SK-N-SH treated with all-trans-retinoic acid at 6 μM for 48 hours (cell line): ENCODE data around the gene BLVRB.

ENCODE experiments used
- BACH2 ChIP-seq: fragments of 250-450 bp; sonication (Bioruptor Pico); IDR thresholded peaks from 2 replicates; pipeline ENCODE4 v1.9.0; 2021; ENCODE audit warnings: mild to moderate bottlenecking, borderline replicate concordance
- CREB5 ChIP-seq: fragments of 250-450 bp; sonication (Bioruptor Pico); IDR thresholded peaks from 2 replicates; pipeline ENCODE4 v1.5.1; 2020; ENCODE audit warnings: low read depth, mild to moderate bottlenecking, moderate library complexity
- CSDC2 ChIP-seq: fragments of 250-450 bp; sonication (Bioruptor Pico); IDR thresholded peaks from 2 replicates; pipeline ENCODE4 v1.5.0; 2020; ENCODE audit warnings: mild to moderate bottlenecking, moderate library complexity
- CSRNP3 ChIP-seq: fragments of 250-450 bp; sonication (Bioruptor Pico); IDR thresholded peaks from 2 replicates; pipeline ENCODE4 v1.5.1; 2021; ENCODE audit warnings: mild to moderate bottlenecking, moderate library complexity
- PPARA ChIP-seq: fragments of 250-450 bp; sonication (Bioruptor Pico); IDR thresholded peaks from 2 replicates; pipeline ENCODE4 v1.5.0; 2020; ENCODE audit warnings: mild to moderate bottlenecking, borderline replicate concordance
- TCF4 ChIP-seq: fragments of 250-450 bp; sonication (Bioruptor Pico); IDR thresholded peaks from 2 replicates; pipeline ENCODE4 v1.8.0; 2021; ENCODE audit warnings: mild to moderate bottlenecking, moderate library complexity, borderline replicate concordance
- TOX ChIP-seq: fragments of 250-450 bp; sonication (Bioruptor Pico); IDR thresholded peaks from 2 replicates; pipeline ENCODE4 v1.8.0; 2021; ENCODE audit warnings: mild to moderate bottlenecking, moderate library complexity, borderline replicate concordance
- ZFP3 ChIP-seq: fragments of 250-450 bp; sonication (Bioruptor Pico); IDR thresholded peaks from 2 replicates; pipeline ENCODE4 v1.5.0; 2020; ENCODE audit warnings: mild to moderate bottlenecking, moderate library complexity
- ZNF8 ChIP-seq: fragments of 450-650 bp; formaldehyde crosslinking; IDR thresholded peaks from 2 replicates; pipeline ENCODE4 v1.5.0; 2020; ENCODE audit warnings: mild to moderate bottlenecking, moderate library complexity
- TF ChIP-seq, protein P1 (sequence below): fragments of 250-450 bp; sonication (Bioruptor Pico); IDR thresholded peaks from 2 replicates; pipeline ENCODE4 v1.5.0; 2020; ENCODE audit warnings: mild to moderate bottlenecking, moderate library complexity
- TF ChIP-seq, protein P2 (sequence below): fragments of 250-450 bp; sonication (Bioruptor Pico); IDR thresholded peaks from 2 replicates; pipeline ENCODE4 v1.8.0; 2020; ENCODE audit warnings: mild to moderate bottlenecking, moderate library complexity, borderline replicate concordance

DNA sequence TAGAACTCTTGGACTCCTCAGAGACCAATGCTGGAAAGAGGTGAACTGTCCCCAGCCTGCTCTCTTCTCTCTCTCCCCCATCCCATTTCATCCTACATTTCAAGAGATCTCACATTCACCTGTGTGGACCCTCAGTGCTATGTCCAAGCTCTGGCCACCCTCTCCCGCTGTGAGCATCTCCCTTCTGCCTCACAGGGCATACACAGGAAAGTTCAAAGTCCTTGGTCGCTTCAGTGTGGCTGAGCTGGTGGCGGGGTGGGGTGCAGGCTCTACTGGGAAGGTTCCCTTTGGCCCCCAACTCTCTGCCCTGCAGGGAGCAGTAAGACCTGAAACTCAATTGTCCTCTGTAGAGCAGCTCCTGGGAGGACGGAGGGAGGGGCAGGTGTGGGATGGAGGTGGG is 28.2 kb upstream of the BLVRB start:
- TF ChIP-seq, protein P1, sequence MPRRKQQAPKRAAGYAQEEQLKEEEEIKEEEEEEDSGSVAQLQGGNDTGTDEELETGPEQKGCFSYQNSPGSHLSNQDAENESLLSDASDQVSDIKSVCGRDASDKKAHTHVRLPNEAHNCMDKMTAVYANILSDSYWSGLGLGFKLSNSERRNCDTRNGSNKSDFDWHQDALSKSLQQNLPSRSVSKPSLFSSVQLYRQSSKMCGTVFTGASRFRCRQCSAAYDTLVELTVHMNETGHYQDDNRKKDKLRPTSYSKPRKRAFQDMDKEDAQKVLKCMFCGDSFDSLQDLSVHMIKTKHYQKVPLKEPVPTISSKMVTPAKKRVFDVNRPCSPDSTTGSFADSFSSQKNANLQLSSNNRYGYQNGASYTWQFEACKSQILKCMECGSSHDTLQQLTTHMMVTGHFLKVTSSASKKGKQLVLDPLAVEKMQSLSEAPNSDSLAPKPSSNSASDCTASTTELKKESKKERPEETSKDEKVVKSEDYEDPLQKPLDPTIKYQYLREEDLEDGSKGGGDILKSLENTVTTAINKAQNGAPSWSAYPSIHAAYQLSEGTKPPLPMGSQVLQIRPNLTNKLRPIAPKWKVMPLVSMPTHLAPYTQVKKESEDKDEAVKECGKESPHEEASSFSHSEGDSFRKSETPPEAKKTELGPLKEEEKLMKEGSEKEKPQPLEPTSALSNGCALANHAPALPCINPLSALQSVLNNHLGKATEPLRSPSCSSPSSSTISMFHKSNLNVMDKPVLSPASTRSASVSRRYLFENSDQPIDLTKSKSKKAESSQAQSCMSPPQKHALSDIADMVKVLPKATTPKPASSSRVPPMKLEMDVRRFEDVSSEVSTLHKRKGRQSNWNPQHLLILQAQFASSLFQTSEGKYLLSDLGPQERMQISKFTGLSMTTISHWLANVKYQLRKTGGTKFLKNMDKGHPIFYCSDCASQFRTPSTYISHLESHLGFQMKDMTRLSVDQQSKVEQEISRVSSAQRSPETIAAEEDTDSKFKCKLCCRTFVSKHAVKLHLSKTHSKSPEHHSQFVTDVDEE (CRISPR knock-in tag): no peak
- TF ChIP-seq PPARA (CRISPR knock-in tag) (no peak), CSDC2 (CRISPR knock-in tag) (no peak), TCF4 (CRISPR knock-in tag) (no peak), ZNF8 (CRISPR knock-in tag) (no peak), ZFP3 (CRISPR knock-in tag) (no peak), CSRNP3 (CRISPR knock-in tag) (no peak), TOX (CRISPR knock-in tag) (no peak), BACH2 (CRISPR knock-in tag) (no peak), CREB5 (CRISPR knock-in tag) (no peak)
- TF ChIP-seq, protein P2, sequence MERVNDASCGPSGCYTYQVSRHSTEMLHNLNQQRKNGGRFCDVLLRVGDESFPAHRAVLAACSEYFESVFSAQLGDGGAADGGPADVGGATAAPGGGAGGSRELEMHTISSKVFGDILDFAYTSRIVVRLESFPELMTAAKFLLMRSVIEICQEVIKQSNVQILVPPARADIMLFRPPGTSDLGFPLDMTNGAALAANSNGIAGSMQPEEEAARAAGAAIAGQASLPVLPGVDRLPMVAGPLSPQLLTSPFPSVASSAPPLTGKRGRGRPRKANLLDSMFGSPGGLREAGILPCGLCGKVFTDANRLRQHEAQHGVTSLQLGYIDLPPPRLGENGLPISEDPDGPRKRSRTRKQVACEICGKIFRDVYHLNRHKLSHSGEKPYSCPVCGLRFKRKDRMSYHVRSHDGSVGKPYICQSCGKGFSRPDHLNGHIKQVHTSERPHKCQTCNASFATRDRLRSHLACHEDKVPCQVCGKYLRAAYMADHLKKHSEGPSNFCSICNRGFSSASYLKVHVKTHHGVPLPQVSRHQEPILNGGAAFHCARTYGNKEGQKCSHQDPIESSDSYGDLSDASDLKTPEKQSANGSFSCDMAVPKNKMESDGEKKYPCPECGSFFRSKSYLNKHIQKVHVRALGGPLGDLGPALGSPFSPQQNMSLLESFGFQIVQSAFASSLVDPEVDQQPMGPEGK (CRISPR knock-in tag): no peak
